Suprapubic skin (tissue), 4 donors: ENCODE measurements around the gene RENBP. TPM values are rescaled to one million over a fixed set of nuclear protein-coding genes. Genes with fewer than 3 reads are reported as not detected.

Experiments used
- DNase-seq, 2 donors: peaks; one replicate each; pipeline ENCODE4 v3.0.0-alpha.2; 2019; ENCODE audit warnings: low spot score in 2 of 2
- H3K27ac ChIP-seq: fragments of 200-600 bp; sonication (generic); one replicate; pipeline ENCODE4 v1.5.1; 2019
- H3K27me3 ChIP-seq: fragments of 200-600 bp; sonication (generic); one replicate; pipeline ENCODE4 v1.5.1; 2019
- H3K36me3 ChIP-seq: fragments of 200-600 bp; sonication (generic); one replicate; pipeline ENCODE4 v1.5.1; 2019
- H3K4me1 ChIP-seq: fragments of 200-600 bp; sonication (generic); one replicate; pipeline ENCODE4 v1.5.1; 2019
- H3K4me3 ChIP-seq: fragments of 200-600 bp; sonication (generic); one replicate; pipeline ENCODE4 v1.5.1; 2019; ENCODE audit warnings: mild to moderate bottlenecking
- H3K9me3 ChIP-seq: fragments of 200-600 bp; sonication (generic); one replicate; pipeline ENCODE4 v1.5.1; 2019
- EP300 ChIP-seq: sonication (generic); formaldehyde crosslinking; IDR thresholded peaks from one replicate; pipeline ENCODE4 v1.6.1; 2017; ENCODE audit warnings: antibody characterized with exemption
- POLR2A ChIP-seq, 2 donors: fragments of 450-650 bp; IDR thresholded peaks; one replicate each; pipeline ENCODE4 v1.6.1; 2017; ENCODE audit warnings: antibody characterized with exemption in 2 of 2, mild to moderate bottlenecking in 2 of 2, moderate library complexity in 2 of 2
- POLR2AphosphoS5 ChIP-seq, 3 donors: sonication (generic); formaldehyde crosslinking; IDR thresholded peaks; one replicate each; pipeline ENCODE4 v1.6.1; 2017; ENCODE audit warnings: antibody characterized with exemption in 3 of 3
- WGBS: methylation state at CpG from one replicate; pipeline ENCODE4 v1.1.5; 2018; 5-methylcytosine and 5-hydroxymethylcytosine counted together
- total RNA-seq, 4 donors: library from RNA; depleted of rRNA; stranded (reverse); fragments of >200 nt; gene quantifications; one replicate each; pipeline ENCODE4 v1.1.0, GENCODE V29; 2016
- TF ChIP-seq, protein P1 (sequence below), 2 donors: fragments of 200-600 bp in 1 of 2; fragments of 450-650 bp in 1 of 2; sonication (generic) in 1 of 2; IDR thresholded peaks; one replicate each; pipeline ENCODE4 v1.5.1; 2016 to 2019; ENCODE audit warnings: antibody characterized with exemption in 2 of 2, mild to moderate bottlenecking in 1 of 2, moderate library complexity in 1 of 2

Gene RENBP
- total RNA-seq, 4 donors from 2014 or later, result 1.7 to 9.9 (median 4.6) TPM

DNA sequence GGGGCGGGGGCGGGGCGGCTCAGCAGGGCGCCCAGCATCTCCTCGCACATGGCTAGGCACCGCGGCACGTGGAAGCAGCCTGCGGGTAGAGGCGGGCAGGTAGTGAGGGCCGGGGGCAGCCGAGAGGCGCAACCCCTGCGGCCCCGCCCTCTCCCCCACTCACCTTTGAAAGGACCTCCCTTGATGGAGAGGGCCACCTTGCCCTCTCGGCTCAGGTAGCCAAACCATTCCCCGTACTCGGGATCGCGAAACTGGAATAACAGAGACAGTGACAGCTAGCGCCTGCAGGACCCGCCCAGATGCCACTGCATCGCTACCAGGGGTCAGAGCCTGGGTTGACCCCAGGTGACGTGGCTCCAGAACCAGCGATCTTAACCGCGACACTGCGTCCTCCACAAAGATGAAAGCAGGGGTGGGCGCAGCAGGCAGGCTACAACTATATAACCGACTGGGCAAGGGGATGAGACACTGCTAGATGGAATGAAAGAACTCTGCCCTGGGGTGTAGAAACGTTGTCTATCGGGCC lies 9.1 kb downstream of the RENBP start:
- peak overlapping the region; percentile 72 for H3K4me3 ChIP-seq
- H3K4me1 ChIP-seq, result peaks cover 13% of the 10 kb centered on the region
- DNase-seq, result peak in 1 of 2 donors; percentile 68
- H3K9me3 ChIP-seq, result no peaks in the 10 kb centered on the region
- 40% methylated on average over 1 of the region's 32 CpGs for WGBS
- no peaks in the 10 kb centered on the region for H3K27me3 ChIP-seq
- TF ChIP-seq, protein P1, sequence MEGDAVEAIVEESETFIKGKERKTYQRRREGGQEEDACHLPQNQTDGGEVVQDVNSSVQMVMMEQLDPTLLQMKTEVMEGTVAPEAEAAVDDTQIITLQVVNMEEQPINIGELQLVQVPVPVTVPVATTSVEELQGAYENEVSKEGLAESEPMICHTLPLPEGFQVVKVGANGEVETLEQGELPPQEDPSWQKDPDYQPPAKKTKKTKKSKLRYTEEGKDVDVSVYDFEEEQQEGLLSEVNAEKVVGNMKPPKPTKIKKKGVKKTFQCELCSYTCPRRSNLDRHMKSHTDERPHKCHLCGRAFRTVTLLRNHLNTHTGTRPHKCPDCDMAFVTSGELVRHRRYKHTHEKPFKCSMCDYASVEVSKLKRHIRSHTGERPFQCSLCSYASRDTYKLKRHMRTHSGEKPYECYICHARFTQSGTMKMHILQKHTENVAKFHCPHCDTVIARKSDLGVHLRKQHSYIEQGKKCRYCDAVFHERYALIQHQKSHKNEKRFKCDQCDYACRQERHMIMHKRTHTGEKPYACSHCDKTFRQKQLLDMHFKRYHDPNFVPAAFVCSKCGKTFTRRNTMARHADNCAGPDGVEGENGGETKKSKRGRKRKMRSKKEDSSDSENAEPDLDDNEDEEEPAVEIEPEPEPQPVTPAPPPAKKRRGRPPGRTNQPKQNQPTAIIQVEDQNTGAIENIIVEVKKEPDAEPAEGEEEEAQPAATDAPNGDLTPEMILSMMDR (IDR thresholded peaks at IDR 0.05), result no peak
- TF ChIP-seq POLR2A (IDR thresholded peaks at IDR 0.05) (no peak), EP300 (no peak), POLR2AphosphoS5 (IDR thresholded peaks at IDR 0.05) (no peak)
- no peak overlapping the region for H3K27ac ChIP-seq
- H3K36me3 ChIP-seq, result peaks cover 16% of the 10 kb centered on the region

DNA sequence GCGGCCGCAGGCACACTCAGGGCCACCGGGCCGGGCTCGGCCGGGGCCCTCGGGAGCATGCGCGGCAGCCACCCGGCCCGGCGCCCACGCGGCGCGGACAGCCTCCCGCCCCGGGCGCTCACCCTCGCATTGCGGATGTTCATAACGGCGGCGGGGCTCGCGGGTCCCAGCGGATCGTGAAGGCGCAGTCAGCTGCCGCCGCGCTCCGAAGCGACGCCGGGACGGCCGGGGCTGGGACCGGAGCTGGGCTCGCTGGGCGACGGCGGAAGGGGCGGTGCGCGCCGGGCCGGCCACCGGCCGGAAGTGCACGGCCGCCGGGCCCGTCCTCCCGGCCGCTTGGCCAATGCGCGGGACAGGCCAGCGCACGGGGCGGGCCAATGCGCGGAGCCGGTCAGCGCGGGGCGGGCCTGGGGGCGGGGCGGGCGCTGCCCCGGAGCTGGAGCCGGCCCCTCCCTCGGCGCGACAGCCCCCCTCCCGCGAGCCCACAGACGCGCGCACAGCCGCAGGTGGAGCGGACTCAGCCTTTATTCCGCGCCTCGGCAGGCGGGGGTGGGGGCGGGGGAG lies 9.6 kb downstream of the RENBP start, which contains the start of gene NAA10:
TSS of gene NAA10 (minus strand) at position 276 of the 564 bp plus-strand sequence. CDS start at position 143, 133 bp downstream.
- DNase-seq, result peak in 1 of 2 donors; percentile 72
- Histone ChIP-seq H3K27me3 (no peaks in the 10 kb centered on the region), H3K4me1 (peaks cover 13% of the 10 kb centered on the region), H3K36me3 (peaks cover 18% of the 10 kb centered on the region), H3K4me3 (peak within 1 kb of the TSS; percentile 72), H3K9me3 (no peaks in the 10 kb centered on the region), H3K27ac (peak within 1 kb of the TSS; percentile 71)
- no peak for TF ChIP-seq EP300
- no peak for TF ChIP-seq POLR2A (IDR thresholded peaks at IDR 0.05)
- TF ChIP-seq, protein P1 (IDR thresholded peaks at IDR 0.05), result no peak
- no peak for TF ChIP-seq POLR2AphosphoS5 (IDR thresholded peaks at IDR 0.05)
- WGBS, result 20% methylated on average over 14 of the region's 87 CpGs

DNA sequence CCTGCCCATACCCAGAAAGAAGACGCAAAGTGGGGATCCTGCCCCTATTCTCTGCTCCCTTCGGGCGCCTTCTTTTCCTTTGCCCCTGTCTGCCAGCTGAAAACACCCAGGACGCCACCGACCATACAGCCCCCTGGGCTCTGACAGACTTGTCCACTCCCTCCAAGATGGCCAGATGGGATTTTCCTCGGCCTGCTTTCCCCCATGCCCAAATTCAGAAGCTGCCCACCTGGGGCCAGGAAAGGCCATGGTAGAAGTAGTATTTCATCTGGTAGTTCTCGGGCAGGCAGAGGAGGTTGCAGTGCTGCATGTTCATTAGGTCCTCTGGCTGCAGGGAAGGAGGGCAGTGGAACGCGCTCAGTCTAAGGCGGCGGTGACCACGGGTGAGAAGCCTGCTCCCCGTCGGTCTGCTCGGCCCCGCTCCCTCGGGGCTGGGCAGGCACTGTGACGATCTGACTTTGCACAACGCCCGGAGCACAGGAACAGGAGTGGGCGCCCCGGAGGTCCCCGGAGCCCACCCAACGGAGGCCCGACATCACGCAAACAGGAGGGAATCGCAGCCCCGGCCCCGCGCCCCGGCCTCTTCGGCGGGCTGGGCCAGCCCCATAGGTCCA lies 10.2 kb downstream of the RENBP start:
- Histone ChIP-seq H3K27ac (peak overlapping the region; percentile 71), H3K4me1 (peaks cover 18% of the 10 kb centered on the region), H3K27me3 (no peaks in the 10 kb centered on the region), H3K4me3 (peak overlapping the region; percentile 72), H3K9me3 (no peaks in the 10 kb centered on the region), H3K36me3 (peaks cover 18% of the 10 kb centered on the region)
- DNase-seq, result no peak
- WGBS, result 39% methylated on average over 16 of the region's 33 CpGs
- TF ChIP-seq, protein P1 (IDR thresholded peaks at IDR 0.05), result no peak
- TF ChIP-seq EP300, result no peak
- no peak for TF ChIP-seq POLR2A (IDR thresholded peaks at IDR 0.05)
- TF ChIP-seq POLR2AphosphoS5 (IDR thresholded peaks at IDR 0.05), result no peak

DNA sequence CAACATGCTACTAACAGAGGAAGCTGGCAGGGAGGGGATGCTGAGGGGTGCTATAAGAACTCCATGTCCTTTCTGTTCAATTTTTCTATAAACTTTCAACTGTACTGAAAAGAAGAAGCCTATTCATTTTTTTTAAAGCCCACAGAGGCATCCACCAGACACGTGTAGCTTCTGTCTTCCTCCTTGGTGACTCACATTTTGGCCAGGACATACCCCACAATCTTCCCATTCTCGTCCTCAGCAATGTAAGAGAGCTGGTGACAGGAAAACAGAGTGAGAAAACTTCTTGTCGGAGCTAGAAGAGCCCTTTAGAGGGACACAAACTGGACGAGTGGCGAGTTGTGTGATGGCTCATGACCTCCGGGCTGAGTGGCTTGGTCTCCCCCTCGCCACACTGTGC lies 10.7 kb downstream of the RENBP start:
- H3K4me3 ChIP-seq, result peak overlapping the region; percentile 72
- no peak for TF ChIP-seq EP300
- TF ChIP-seq POLR2A (IDR thresholded peaks at IDR 0.05), result no peak
- TF ChIP-seq POLR2AphosphoS5 (IDR thresholded peaks at IDR 0.05), result no peak
- TF ChIP-seq, protein P1 (IDR thresholded peaks at IDR 0.05), result no peak
- peaks cover 23% of the 10 kb centered on the region for H3K4me1 ChIP-seq
- no peaks in the 10 kb centered on the region for H3K27me3 ChIP-seq
- DNase-seq, result no peak
- H3K27ac ChIP-seq, result no peak overlapping the region
- H3K9me3 ChIP-seq, result no peaks in the 10 kb centered on the region
- peaks cover 18% of the 10 kb centered on the region for H3K36me3 ChIP-seq
- 43% methylated on average over 7 of the region's 7 CpGs for WGBS

DNA sequence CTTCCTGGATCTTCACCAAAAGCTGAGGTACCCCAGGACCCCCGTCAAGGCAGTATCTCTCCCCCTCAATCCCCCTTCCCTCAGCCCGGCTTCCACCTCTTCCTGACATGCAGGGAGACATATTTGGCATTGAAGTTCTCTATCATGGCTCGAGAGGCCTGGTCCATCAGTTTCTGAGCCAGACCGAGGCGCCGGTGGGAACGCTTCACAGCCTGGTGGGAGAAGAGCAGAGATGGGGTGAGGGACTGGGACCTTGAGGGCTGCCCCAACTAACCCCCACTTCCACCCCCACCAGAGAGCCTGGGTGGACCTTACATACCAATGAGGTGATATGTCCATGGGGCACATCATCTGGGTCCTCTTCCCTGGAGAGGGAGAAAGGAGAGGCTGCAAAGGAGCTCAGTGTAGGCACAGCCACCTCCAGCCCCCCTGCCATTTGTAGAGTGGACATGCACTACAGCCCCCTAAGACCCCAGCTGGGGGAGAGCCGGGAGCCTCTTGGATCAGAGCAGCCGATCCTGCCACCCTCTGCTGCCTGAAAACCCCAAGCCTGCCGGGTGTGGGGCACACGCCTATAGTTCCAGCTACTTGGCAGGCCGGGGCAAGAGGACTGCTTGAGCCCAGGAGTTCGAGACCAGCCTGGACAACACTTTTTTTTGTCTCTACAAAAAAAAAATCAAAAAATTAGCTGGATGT lies 12.1 kb downstream of the RENBP start:
- H3K4me1 ChIP-seq, result peaks cover 29% of the 10 kb centered on the region
- H3K4me3 ChIP-seq, result no peak overlapping the region
- TF ChIP-seq, protein P1 (IDR thresholded peaks at IDR 0.05), result no peak
- TF ChIP-seq EP300, result no peak
- no peak for TF ChIP-seq POLR2AphosphoS5 (IDR thresholded peaks at IDR 0.05)
- no peak for TF ChIP-seq POLR2A (IDR thresholded peaks at IDR 0.05)
- peaks cover 18% of the 10 kb centered on the region for H3K36me3 ChIP-seq
- H3K9me3 ChIP-seq, result no peaks in the 10 kb centered on the region
- 96% methylated on average over 7 of the region's 13 CpGs for WGBS
- no peak for DNase-seq
- no peaks in the 10 kb centered on the region for H3K27me3 ChIP-seq
- H3K27ac ChIP-seq, result no peak overlapping the region
